Measurements from ENCODE around the gene MAN2B2. TPM values are rescaled to one million over a fixed set of nuclear protein-coding genes. Genes with fewer than 3 reads are reported as not detected.

The MAN2B2 gene
- total RNA-seq, 1 experiment from 2014 or later = 20.5 TPM

DNA sequence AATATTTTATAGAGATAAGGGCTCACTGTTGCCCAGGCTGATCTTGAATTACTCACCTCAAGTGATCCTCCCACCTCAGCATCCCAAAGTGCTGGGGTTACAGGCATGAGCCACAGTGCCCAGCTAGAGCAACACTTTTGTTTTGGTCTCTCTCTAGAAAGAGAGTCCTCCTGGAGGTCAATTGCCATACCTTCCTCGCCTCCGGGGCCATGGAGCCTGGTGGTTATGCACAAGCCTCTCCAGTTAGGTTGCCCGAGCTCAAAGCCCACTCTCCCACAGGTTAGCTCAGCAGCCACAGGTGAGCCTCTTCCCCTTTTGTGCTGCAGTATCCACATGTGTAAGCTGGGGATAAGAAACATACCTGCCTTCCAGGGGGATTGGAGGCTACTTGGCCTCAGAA, 24.2 kb upstream of the MAN2B2 start:
- Mint-ChIP-seq H3K9me3 (ENCODE audit: unreplicated experiment) (peaks cover 10% of the 10 kb centered on the region), H3K27me3 (ENCODE audit: insufficient read depth, unreplicated experiment) (peaks cover 17% of the 10 kb centered on the region), H3K36me3 (ENCODE audit: insufficient read depth, unreplicated experiment) (no peaks in the 10 kb centered on the region), H3K27ac (ENCODE audit: unreplicated experiment) (no peak overlapping the region), H3K4me1 (ENCODE audit: low read depth, unreplicated experiment) (no peaks in the 10 kb centered on the region), H3K4me3 (ENCODE audit: unreplicated experiment) (no peak overlapping the region)
- Histone ChIP-seq H3K36me3 (ENCODE audit: control insufficient read depth, insufficient read depth, low read length) (no peaks in the 10 kb centered on the region), H3K27me3 (replicated peaks; ENCODE audit: control insufficient read depth, insufficient read depth, low read length) (no peaks in the 10 kb centered on the region), H3K9me3 (peaks cover 3% of the 10 kb centered on the region; the same call in 1 of the 2 replicates), H3K4me1 (no peaks in the 10 kb centered on the region), H3K4me3 (ENCODE audit: low read depth, low read length) (no peak overlapping the region)
- intact Hi-C loops (cut with micrococcal nuclease; ENCODE audit: unreplicated experiment) = no loop called here
- ChIA-PET POLR2A (no interaction called here), CTCF (no interaction called here)
- DNase-seq = no peak
- TF ChIP-seq CTCF (IDR thresholded peaks at IDR 0.05; ENCODE audit: insufficient read depth in 1 of 2, low read depth in 1 of 2, low read length in 1 of 2, severe bottlenecking in 1 of 2, unreplicated experiment in 1 of 2) = no peak
- no TSS peak for BruUV-seq (replicated peaks)

DNA sequence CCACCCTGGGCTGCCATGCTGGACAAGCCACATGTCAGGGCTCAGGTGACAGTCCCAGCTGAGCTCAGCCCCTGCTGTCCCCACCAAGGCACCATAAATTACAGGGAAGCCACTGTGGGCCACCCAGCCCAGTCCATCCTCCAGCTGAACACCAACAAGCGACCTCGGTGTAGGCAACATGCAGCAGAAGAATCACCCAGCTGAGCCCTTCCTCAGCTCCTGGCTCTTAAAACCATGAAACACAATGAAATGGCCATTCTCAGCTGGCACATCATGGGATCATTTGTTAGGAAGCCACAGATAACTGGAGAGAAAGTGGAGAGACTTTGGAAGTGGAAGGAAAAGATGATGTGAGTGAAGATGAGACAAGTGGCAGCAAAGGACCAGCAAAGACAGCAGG, 23.3 kb upstream of the MAN2B2 start:
- H3K4me3 Mint-ChIP-seq (ENCODE audit: unreplicated experiment) = no peak overlapping the region
- Histone ChIP-seq H3K36me3 (ENCODE audit: control insufficient read depth, insufficient read depth, low read length) (no peaks in the 10 kb centered on the region), H3K4me3 (ENCODE audit: low read depth, low read length) (no peak overlapping the region), H3K27me3 (replicated peaks; ENCODE audit: control insufficient read depth, insufficient read depth, low read length) (no peaks in the 10 kb centered on the region), H3K4me1 (no peaks in the 10 kb centered on the region), H3K9me3 (peaks cover 3% of the 10 kb centered on the region; the same call in 1 of the 2 replicates)
- peaks cover 15% of the 10 kb centered on the region for H3K27me3 Mint-ChIP-seq (ENCODE audit: insufficient read depth, unreplicated experiment)
- DNase-seq = no peak
- POLR2A ChIA-PET = no interaction called here
- H3K36me3 Mint-ChIP-seq (ENCODE audit: insufficient read depth, unreplicated experiment) = no peaks in the 10 kb centered on the region
- peaks cover 10% of the 10 kb centered on the region for H3K9me3 Mint-ChIP-seq (ENCODE audit: unreplicated experiment)
- H3K4me1 Mint-ChIP-seq (ENCODE audit: low read depth, unreplicated experiment) = no peaks in the 10 kb centered on the region
- BruUV-seq (replicated peaks) = no TSS peak
- no peak overlapping the region for H3K27ac Mint-ChIP-seq (ENCODE audit: unreplicated experiment)
- intact Hi-C loops (cut with micrococcal nuclease; ENCODE audit: unreplicated experiment) = no loop called here
- CTCF ChIA-PET = interaction anchor here (0.6 kb wide), 1 partner anchor 113 kb away, joined by 4 read pairs; no protein-coding TSS in a partner anchor
- no peak for TF ChIP-seq CTCF (IDR thresholded peaks at IDR 0.05; ENCODE audit: insufficient read depth in 1 of 2, low read depth in 1 of 2, low read length in 1 of 2, severe bottlenecking in 1 of 2, unreplicated experiment in 1 of 2)

DNA sequence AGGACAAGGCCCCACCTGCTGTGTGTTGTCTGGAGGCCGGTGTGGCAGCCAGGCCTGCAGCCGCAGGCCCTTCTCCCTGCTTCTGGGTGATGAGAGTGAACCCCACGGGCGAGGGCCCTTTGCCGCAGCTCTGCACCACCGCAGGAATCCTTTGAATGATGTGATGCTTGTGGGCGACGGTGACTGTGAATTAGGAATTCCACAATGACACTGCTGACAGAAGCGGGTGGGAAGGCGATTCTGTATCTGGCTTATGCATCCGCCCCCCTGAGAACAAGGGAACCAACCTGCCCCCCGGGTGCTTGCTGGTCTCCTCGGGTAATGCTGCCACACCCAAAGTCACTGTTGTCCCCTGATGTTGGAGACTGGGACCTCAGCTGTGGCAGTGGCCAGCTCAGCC, 19.5 kb upstream of the MAN2B2 start:
- intact Hi-C loops (cut with micrococcal nuclease; ENCODE audit: unreplicated experiment) = no loop called here
- no peaks in the 10 kb centered on the region for H3K36me3 Mint-ChIP-seq (ENCODE audit: insufficient read depth, unreplicated experiment)
- CTCF ChIA-PET = no interaction called here

More for the DNA sequence above, 19.5 kb upstream of the MAN2B2 start:
- Histone ChIP-seq H3K27me3 (replicated peaks; ENCODE audit: control insufficient read depth, insufficient read depth, low read length) (no peaks in the 10 kb centered on the region; the same call in none of the 2 replicates), H3K4me1 (no peaks in the 10 kb centered on the region), H3K36me3 (ENCODE audit: control insufficient read depth, insufficient read depth, low read length) (no peaks in the 10 kb centered on the region), H3K9me3 (peaks cover 3% of the 10 kb centered on the region; the same call in 1 of the 2 replicates), H3K4me3 (ENCODE audit: low read depth, low read length) (no peak overlapping the region)
- Mint-ChIP-seq H3K9me3 (ENCODE audit: unreplicated experiment) (peaks cover 10% of the 10 kb centered on the region), H3K4me3 (ENCODE audit: unreplicated experiment) (no peak overlapping the region), H3K27me3 (ENCODE audit: insufficient read depth, unreplicated experiment) (peaks cover 17% of the 10 kb centered on the region), H3K4me1 (ENCODE audit: low read depth, unreplicated experiment) (no peaks in the 10 kb centered on the region), H3K27ac (ENCODE audit: unreplicated experiment) (no peak overlapping the region)
- BruUV-seq (replicated peaks) = no TSS peak
- DNase-seq = no peak
- POLR2A ChIA-PET = no interaction called here
- TF ChIP-seq CTCF (IDR thresholded peaks at IDR 0.05; ENCODE audit: insufficient read depth in 1 of 2, low read depth in 1 of 2, low read length in 1 of 2, severe bottlenecking in 1 of 2, unreplicated experiment in 1 of 2) = no peak
